Measurements from ENCODE around the gene NR5A2. TPM values are rescaled to one million over a fixed set of nuclear protein-coding genes. Genes with fewer than 3 reads are reported as not detected.

The NR5A2 gene
- total RNA-seq, 2 donors from 2014 or later = 0.62 to 1.7 TPM

DNA sequence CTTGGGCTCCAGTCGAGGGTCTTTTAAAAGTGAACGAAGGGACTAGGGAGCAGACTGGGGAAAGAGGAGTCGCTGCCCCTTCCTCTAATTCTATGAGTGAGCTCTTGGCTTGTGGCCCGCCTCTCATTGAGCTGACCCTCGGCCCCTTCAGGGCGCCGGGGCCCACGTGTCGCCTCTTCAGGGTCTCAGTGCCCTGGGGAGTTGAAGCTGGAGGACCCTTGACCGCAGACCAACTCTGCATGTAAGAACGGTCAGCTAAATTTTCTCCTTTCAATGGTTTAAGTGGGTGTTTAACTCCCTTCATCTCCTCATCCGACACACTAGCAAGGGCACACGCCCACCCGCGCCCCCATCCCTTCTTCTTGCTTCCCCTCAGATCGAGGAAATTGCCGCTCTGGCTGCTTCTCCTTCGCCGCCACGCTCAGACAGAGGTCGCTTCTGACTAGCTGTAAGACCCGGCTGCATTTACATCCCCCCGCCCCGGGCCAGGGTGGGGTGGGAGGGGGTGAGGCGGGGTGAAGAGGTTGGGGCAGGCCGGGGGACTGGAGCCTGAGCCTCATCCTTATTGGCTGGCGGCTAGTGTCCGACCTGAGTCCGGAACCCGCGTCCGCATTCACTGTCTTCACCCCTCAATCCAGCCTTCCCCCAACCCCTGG lies 10.9 kb downstream of the NR5A2 start:
- Histone ChIP-seq H3K9ac (ENCODE audit: extremely low read depth, low read length, poor library complexity, severe bottlenecking) (no peak overlapping the region), H3K27ac (ENCODE audit: low read depth, low read length) (no peak overlapping the region), H3K4me1 (ENCODE audit: control insufficient read depth, insufficient read depth, low read length) (peaks cover 10% of the 10 kb centered on the region), H3K36me3 (ENCODE audit: control insufficient read depth, insufficient read depth, low read length) (no peaks in the 10 kb centered on the region), H3K27me3 (ENCODE audit: control insufficient read depth, insufficient read depth, low read length, poor library complexity, severe bottlenecking) (peaks cover 100% of the 10 kb centered on the region), H3K4me3 (ENCODE audit: low read length) (peak overlapping the region; percentile 77), H3K9me3 (ENCODE audit: control insufficient read depth, low read length) (no peaks in the 10 kb centered on the region)
- Mint-ChIP-seq H3K36me3 (ENCODE audit: low read depth) (no peaks in the 10 kb centered on the region), H3K27me3 (ENCODE audit: insufficient read depth) (peaks cover 36% of the 10 kb centered on the region), H3K27ac (no peak overlapping the region), H3K4me1 (peaks cover 45% of the 10 kb centered on the region), H3K9me3 (no peaks in the 10 kb centered on the region), H3K4me3 (peak overlapping the region; percentile 63)
- WGBS, 2 experiments (ENCODE audit: insufficient coverage in 1 of 2, insufficient read length in 1 of 2) = 3 to 10% methylated on average over 3 to 32 of the region's 32 CpGs
- TF ChIP-seq, protein P1, sequence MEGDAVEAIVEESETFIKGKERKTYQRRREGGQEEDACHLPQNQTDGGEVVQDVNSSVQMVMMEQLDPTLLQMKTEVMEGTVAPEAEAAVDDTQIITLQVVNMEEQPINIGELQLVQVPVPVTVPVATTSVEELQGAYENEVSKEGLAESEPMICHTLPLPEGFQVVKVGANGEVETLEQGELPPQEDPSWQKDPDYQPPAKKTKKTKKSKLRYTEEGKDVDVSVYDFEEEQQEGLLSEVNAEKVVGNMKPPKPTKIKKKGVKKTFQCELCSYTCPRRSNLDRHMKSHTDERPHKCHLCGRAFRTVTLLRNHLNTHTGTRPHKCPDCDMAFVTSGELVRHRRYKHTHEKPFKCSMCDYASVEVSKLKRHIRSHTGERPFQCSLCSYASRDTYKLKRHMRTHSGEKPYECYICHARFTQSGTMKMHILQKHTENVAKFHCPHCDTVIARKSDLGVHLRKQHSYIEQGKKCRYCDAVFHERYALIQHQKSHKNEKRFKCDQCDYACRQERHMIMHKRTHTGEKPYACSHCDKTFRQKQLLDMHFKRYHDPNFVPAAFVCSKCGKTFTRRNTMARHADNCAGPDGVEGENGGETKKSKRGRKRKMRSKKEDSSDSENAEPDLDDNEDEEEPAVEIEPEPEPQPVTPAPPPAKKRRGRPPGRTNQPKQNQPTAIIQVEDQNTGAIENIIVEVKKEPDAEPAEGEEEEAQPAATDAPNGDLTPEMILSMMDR (conservative IDR thresholded peaks at IDR 0.05) = no peak
- DNase-seq = peak; percentile 98

DNA sequence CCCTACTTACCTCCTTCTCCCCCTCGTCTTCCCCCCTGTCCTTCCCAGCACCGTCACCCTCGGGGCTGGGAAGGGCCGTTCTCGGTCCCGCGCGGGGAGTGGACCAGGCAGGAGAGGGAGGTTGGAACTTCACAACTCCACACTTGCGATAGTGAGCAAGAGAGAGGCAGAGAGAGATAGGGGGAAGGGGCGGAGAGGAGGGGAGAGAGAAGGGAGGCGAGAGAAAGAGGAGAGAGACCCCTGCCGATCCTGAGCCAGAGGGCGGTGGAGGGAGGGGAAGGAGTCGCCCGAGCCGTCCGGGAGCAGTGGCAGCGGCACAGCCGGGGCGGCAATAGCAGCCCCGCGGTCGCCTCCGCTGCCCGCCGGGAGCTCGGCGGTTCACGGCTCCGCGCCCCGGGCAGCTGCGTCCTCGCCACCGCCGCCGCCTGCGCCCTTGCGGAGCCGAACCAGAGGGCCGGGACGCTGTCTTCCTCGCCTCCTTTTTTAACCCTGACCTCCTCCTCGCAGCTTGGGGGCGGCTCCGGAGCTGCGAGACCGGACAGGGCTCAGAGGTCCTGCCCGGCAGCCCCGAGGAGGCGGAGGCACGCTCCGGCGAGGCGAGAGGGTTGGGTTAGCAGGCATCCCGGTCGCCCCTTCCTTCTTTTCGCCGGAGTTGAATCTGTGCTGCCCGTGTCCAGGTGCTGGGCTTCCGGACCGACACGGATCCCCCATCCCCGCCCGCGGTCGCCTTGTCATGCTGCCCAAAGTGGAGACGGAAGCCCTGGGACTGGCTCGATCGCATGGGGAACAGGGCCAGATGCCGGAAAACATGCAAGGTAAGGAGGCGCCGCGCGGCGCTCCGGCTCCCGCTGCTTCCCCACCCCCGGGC lies 11.7 kb downstream of the NR5A2 start:
- TF ChIP-seq, protein P1 (conservative IDR thresholded peaks at IDR 0.05) = no peak
- Histone ChIP-seq H3K27me3 (ENCODE audit: control insufficient read depth, insufficient read depth, low read length, poor library complexity, severe bottlenecking) (peaks cover 100% of the 10 kb centered on the region), H3K27ac (ENCODE audit: low read depth, low read length) (no peak overlapping the region), H3K9ac (ENCODE audit: extremely low read depth, low read length, poor library complexity, severe bottlenecking) (no peak overlapping the region), H3K36me3 (ENCODE audit: control insufficient read depth, insufficient read depth, low read length) (no peaks in the 10 kb centered on the region), H3K4me1 (ENCODE audit: control insufficient read depth, insufficient read depth, low read length) (peaks cover 10% of the 10 kb centered on the region), H3K9me3 (ENCODE audit: control insufficient read depth, low read length) (no peaks in the 10 kb centered on the region), H3K4me3 (ENCODE audit: low read length) (peak overlapping the region; percentile 77)
- H3K36me3 Mint-ChIP-seq (ENCODE audit: low read depth) = no peaks in the 10 kb centered on the region
- peaks cover 48% of the 10 kb centered on the region for H3K4me1 Mint-ChIP-seq
- peaks cover 41% of the 10 kb centered on the region for H3K27me3 Mint-ChIP-seq (ENCODE audit: insufficient read depth)
- peak overlapping the region; percentile 63 for H3K4me3 Mint-ChIP-seq
- DNase-seq = peak; percentile 91
- H3K27ac Mint-ChIP-seq = no peak overlapping the region
- no peaks in the 10 kb centered on the region for H3K9me3 Mint-ChIP-seq
- WGBS, 2 experiments (ENCODE audit: insufficient coverage in 1 of 2, insufficient read length in 1 of 2) = 0% methylated on average over 7 to 79 of the region's 79 CpGs

DNA sequence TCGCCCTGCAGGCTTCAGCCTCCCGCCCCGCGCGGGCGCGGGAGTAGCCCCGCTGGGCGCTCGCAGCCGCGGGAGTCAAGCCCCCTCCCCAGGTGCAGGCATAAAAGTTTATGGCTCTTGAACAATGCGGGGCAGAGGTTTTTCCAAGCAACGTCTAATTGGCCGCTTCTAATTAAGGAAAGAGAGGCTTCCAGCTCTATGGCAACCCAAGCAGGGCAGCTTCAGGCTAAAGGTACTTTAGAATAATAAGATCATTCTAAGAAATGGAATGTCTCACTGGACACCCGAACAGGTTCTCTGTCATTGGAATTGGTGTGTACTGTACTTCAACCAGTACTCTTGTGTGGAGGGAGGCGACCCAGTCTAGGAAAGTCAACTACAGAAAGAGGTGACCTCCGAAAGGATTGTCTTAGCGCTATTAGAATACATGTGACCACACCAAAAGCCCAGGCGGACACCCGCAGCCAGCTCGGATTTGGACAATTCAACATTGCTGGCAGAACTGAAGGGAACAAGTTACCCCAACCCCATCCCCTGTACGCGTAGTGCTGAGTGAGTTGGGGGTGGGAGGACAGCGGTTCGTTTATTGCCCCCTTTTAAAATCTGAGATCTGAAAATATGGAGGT lies 12.5 kb downstream of the NR5A2 start:
- 0 to 1% methylated on average over 7 to 26 of the region's 26 CpGs for WGBS, 2 experiments (ENCODE audit: insufficient coverage in 1 of 2, insufficient read length in 1 of 2)

More for the DNA sequence above, 12.5 kb downstream of the NR5A2 start:
- DNase-seq = peak; percentile 68
- no peaks in the 10 kb centered on the region for H3K9me3 Mint-ChIP-seq
- no peak overlapping the region for H3K27ac ChIP-seq (ENCODE audit: low read depth, low read length)
- H3K4me1 ChIP-seq (ENCODE audit: control insufficient read depth, insufficient read depth, low read length) = peaks cover 10% of the 10 kb centered on the region
- no peaks in the 10 kb centered on the region for H3K9me3 ChIP-seq (ENCODE audit: control insufficient read depth, low read length)
- H3K9ac ChIP-seq (ENCODE audit: extremely low read depth, low read length, poor library complexity, severe bottlenecking) = no peak overlapping the region
- H3K4me1 Mint-ChIP-seq = peaks cover 48% of the 10 kb centered on the region
- peak overlapping the region; percentile 77 for H3K4me3 ChIP-seq (ENCODE audit: low read length)
- H3K27me3 ChIP-seq (ENCODE audit: control insufficient read depth, insufficient read depth, low read length, poor library complexity, severe bottlenecking) = peaks cover 97% of the 10 kb centered on the region
- H3K27me3 Mint-ChIP-seq (ENCODE audit: insufficient read depth) = peaks cover 41% of the 10 kb centered on the region
- H3K27ac Mint-ChIP-seq = no peak overlapping the region
- H3K36me3 ChIP-seq (ENCODE audit: control insufficient read depth, insufficient read depth, low read length) = no peaks in the 10 kb centered on the region
- TF ChIP-seq, protein P1 (conservative IDR thresholded peaks at IDR 0.05) = no peak
- no peaks in the 10 kb centered on the region for H3K36me3 Mint-ChIP-seq (ENCODE audit: low read depth)
- peak overlapping the region; percentile 63 for H3K4me3 Mint-ChIP-seq
